ENCODE results near the gene AK9. TPM values are rescaled to one million over a fixed set of nuclear protein-coding genes. Genes with fewer than 3 reads are reported as not detected.
A peak's percentile ranks its signal among the peaks of the same experiment; 100 is the strongest.

Gene AK9
- total and polyA plus RNA-seq, 10 of the 15 experiments (the other 5 are each of a cell fraction or from before 2014, with no cell fraction given) = 2.1 to 7.4 (median 4.2) TPM

DNA sequence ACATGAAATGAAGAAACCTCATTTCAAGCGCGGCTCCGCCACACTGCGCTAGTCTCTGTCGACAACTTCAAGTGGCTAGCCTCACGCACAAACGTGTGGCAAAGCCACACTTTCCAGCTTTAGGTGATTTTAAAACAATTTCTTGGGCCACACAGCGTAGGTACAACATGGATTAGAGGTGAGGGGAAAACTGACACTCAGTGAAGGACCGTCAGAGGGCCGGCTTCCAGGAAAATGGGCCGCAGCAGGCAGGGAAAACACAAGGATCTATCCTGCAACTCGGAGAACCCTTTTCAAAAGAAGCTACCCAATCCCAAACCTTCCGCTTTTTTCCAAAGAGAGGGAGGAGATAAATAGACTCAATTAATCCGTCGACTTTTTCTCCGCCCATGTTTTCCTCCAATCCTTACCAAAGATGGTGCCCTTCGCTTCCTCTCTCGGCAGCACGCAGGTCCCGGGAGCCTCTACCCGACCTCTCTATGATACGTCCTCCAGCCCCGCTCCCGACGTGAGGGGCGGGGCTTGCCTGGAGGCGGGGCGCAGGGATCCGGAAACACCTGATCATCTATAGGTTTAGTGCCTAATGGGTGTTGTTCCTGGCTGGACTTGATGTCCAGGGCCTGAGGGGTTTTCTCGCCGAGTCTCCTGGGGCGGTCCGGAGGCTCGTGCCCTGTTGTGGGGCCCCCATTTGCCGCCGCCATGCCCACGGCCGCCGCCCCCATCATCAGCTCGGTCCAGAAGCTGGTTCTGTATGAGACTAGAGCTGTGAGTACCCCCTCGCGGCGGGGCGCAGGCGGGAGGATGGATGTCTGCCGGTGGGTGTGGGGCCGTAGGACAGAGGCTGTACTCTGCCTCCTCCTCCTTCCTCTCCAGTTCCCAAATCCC is at the start of gene AK9, which contains the start of gene FIG4 (continued):
- TF ChIP-seq, protein P1, sequence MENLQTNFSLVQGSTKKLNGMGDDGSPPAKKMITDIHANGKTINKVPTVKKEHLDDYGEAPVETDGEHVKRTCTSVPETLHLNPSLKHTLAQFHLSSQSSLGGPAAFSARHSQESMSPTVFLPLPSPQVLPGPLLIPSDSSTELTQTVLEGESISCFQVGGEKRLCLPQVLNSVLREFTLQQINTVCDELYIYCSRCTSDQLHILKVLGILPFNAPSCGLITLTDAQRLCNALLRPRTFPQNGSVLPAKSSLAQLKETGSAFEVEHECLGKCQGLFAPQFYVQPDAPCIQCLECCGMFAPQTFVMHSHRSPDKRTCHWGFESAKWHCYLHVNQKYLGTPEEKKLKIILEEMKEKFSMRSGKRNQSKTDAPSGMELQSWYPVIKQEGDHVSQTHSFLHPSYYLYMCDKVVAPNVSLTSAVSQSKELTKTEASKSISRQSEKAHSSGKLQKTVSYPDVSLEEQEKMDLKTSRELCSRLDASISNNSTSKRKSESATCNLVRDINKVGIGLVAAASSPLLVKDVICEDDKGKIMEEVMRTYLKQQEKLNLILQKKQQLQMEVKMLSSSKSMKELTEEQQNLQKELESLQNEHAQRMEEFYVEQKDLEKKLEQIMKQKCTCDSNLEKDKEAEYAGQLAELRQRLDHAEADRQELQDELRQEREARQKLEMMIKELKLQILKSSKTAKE (IDR thresholded peaks at IDR 0.05; ENCODE audit: low read depth, poor library complexity, severe bottlenecking) = peak; percentile 55
- TF ChIP-seq, protein P2, sequence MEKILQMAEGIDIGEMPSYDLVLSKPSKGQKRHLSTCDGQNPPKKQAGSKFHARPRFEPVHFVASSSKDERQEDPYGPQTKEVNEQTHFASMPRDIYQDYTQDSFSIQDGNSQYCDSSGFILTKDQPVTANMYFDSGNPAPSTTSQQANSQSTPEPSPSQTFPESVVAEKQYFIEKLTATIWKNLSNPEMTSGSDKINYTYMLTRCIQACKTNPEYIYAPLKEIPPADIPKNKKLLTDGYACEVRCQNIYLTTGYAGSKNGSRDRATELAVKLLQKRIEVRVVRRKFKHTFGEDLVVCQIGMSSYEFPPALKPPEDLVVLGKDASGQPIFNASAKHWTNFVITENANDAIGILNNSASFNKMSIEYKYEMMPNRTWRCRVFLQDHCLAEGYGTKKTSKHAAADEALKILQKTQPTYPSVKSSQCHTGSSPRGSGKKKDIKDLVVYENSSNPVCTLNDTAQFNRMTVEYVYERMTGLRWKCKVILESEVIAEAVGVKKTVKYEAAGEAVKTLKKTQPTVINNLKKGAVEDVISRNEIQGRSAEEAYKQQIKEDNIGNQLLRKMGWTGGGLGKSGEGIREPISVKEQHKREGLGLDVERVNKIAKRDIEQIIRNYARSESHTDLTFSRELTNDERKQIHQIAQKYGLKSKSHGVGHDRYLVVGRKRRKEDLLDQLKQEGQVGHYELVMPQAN (conservative IDR thresholded peaks at IDR 0.05) = peak; percentile 60
- no peak for TF ChIP-seq EP300 (IDR thresholded peaks at IDR 0.05; ENCODE audit: borderline replicate concordance in 1 of 2, control insufficient read depth in 1 of 2, low read depth in 2 of 2, low read length in 2 of 2)
- no peak; the same call in 1 of the 2 replicates for TF ChIP-seq NFIC (IDR thresholded peaks at IDR 0.05; ENCODE audit: low read depth, low read length)
- TF ChIP-seq SMAD5 (IDR thresholded peaks at IDR 0.05; ENCODE audit: low read depth) = 0 out of 2 replicates have a peak, but pooled peaks have one; percentile 18
- TF ChIP-seq TCF3 (IDR thresholded peaks at IDR 0.05; ENCODE audit: borderline replicate concordance, insufficient read depth, low read depth, low read length) = no peak
- peak in 1 of 2 experiments; percentile 36; a peak in 1 of 3 replicates for TF ChIP-seq EGR1 (IDR thresholded peaks at IDR 0.05; ENCODE audit: borderline replicate concordance in 1 of 2, low read depth in 2 of 2, low read length in 2 of 2)
- TF ChIP-seq, protein P3, sequence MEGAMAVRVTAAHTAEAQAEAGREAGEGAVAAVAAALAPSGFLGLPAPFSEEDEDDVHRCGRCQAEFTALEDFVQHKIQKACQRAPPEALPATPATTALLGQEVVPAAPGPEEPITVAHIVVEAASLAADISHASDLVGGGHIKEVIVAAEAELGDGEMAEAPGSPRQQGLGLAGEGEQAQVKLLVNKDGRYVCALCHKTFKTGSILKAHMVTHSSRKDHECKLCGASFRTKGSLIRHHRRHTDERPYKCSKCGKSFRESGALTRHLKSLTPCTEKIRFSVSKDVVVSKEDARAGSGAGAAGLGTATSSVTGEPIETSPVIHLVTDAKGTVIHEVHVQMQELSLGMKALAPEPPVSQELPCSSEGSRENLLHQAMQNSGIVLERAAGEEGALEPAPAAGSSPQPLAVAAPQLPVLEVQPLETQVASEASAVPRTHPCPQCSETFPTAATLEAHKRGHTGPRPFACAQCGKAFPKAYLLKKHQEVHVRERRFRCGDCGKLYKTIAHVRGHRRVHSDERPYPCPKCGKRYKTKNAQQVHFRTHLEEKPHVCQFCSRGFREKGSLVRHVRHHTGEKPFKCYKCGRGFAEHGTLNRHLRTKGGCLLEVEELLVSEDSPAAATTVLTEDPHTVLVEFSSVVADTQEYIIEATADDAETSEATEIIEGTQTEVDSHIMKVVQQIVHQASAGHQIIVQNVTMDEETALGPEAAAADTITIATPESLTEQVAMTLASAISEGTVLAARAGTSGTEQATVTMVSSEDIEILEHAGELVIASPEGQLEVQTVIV (IDR thresholded peaks at IDR 0.05; ENCODE audit: borderline replicate concordance, partially characterized antibody) = peak; percentile 30
- no peak for TF ChIP-seq ASH2L (IDR thresholded peaks at IDR 0.05; ENCODE audit: borderline replicate concordance, low read depth)
- TF ChIP-seq, protein P4, sequence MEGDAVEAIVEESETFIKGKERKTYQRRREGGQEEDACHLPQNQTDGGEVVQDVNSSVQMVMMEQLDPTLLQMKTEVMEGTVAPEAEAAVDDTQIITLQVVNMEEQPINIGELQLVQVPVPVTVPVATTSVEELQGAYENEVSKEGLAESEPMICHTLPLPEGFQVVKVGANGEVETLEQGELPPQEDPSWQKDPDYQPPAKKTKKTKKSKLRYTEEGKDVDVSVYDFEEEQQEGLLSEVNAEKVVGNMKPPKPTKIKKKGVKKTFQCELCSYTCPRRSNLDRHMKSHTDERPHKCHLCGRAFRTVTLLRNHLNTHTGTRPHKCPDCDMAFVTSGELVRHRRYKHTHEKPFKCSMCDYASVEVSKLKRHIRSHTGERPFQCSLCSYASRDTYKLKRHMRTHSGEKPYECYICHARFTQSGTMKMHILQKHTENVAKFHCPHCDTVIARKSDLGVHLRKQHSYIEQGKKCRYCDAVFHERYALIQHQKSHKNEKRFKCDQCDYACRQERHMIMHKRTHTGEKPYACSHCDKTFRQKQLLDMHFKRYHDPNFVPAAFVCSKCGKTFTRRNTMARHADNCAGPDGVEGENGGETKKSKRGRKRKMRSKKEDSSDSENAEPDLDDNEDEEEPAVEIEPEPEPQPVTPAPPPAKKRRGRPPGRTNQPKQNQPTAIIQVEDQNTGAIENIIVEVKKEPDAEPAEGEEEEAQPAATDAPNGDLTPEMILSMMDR (IDR thresholded peaks at IDR 0.05 in 2 of 3, conservative IDR thresholded peaks at IDR 0.05 in 1 of 3; ENCODE audit: control insufficient read depth in 2 of 3, extremely low read depth in 1 of 3, insufficient read depth in 1 of 3, low read depth in 3 of 3, low read length in 3 of 3) = peak in 2 of 3 experiments; percentile 16 to 29; a peak in 3 of 6 replicates
- TF ChIP-seq HCFC1 (IDR thresholded peaks at IDR 0.05; ENCODE audit: low read length) = peak; percentile 84
- TF ChIP-seq CBX3 (IDR thresholded peaks at IDR 0.05; ENCODE audit: borderline replicate concordance, low read depth) = no peak
- no peak for TF ChIP-seq JUNB (IDR thresholded peaks at IDR 0.05)
- no peak for TF ChIP-seq CBFB (IDR thresholded peaks at IDR 0.05; ENCODE audit: low read depth)

Data from GM12878 (cell line).